GM21381 (cell line): ENCODE data around the gene OR6C3.
"Not testable (repeated sequence)": the region's sequence is repeated elsewhere in the genome, so short reads cannot be mapped to it uniquely, and the experiment has no call there.

Experiments
- ATAC-seq: cut with Tn5 transposase; IDR thresholded peaks from one replicate; pipeline ENCODE4 v1.9.1; 2021; ENCODE audit warnings: mild to moderate bottlenecking, moderate library complexity; ENCODE audit not compliant: unreplicated experiment

The OR6C3 gene

DNA sequence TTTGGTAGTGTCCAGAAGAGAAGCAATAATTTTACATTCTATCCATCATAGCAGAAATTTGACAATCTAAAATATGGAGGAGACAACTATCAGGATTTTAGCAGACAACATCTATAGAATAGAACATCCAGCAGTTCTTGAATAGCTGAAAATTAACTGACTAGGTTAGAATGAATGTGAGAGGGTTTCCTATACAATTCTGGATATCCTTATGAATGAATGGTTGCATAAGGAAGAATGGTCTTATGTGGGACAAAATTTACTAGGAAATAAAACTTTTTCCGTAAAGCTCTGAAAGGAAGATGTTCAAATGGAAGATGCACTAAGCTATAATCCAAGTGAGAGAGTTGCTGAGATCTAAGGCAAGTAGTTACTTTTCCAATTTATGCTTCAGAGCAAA is at the start of gene OR6C3:
TSS of gene OR6C3 (plus strand) at position 301 of the 400 bp plus-strand sequence. CDS start 955 bp downstream, outside the sequence.
- ATAC-seq = no peak

DNA sequence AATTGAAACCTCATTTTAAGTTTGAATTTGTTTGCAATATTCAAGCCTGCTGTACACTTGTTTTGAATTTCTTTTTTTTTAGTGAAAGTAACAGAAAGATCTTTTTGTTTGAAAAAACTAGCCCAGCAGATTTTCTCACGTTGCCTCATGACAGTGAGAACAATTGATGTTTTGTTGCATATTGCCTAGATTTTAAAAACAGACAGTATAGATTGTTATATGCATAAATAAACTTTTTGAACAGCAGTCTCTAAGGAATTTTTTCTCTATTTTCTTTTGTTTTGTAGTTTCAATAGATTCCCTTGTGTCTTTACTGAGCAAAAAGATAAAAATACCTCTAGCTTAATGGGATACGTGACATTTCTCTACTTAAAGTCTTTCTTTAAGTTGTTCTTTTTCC is 49.6 kb upstream of the OR6C3 start:
- no peak for ATAC-seq

DNA sequence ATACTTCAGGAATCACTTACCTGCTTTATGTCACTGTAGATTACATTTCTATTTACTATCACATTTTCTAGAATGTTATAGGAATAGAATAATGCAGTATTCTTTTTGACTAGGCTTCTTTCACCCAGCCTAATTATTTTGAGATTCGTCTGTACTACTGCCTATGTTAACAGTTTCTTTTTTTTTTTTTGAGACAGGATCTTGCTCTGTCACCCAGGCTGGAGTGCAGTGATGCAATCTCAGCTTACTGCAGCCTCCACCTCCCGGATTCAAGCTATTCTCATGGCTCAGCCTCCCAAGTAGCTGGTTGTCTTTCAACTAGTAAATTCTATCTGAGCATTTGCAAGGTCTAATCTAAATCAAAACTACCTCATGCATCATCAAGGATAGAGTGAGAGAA is 40.5 kb upstream of the OR6C3 start:
- no peak for ATAC-seq

DNA sequence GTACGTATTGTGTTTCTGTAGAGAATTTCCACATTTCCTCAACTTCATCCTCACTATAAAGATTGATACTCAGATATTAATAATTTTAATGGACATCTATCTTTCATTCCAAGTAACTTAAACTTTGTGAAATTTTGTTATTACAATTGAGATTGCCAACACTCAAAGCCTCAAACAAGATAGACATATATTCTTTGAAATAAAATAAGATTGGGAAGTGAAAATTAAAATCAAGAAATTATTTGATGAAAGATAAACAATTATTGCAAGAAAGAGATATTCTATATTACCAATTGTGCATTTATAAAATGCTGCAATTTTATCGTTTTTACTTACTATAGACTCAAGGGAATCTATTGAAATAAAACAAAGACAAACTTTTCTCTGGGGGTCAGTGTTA is 34.1 kb upstream of the OR6C3 start, which contains the start of gene OR6C6:
TSS of gene OR6C6 (minus strand) at position 101 of the 400 bp plus-strand sequence. CDS start 1,337 bp downstream, outside the sequence.
- ATAC-seq = no peak

DNA sequence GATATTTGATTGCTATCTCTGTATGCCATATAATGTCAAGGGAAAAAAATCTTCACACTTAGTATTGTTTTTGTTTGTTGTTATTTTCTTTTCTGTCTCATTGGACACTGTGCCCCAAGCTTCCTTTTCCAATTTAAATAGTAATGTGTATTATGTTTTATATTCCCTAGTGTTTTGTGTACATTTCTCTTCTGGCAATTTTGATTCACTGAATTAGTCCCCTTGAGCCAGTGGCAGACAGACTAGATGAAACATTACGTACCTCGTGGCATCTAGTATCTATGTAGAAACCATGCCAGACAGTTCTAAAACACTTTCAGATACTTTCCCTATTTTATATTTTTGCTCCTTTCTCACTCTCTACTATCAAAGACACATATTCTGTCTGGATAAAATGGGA is 16.5 kb upstream of the OR6C3 start, which contains the start of gene OR6C1:
TSS of gene OR6C1 (plus strand) at position 301 of the 400 bp plus-strand sequence. CDS start 6,257 bp downstream, outside the sequence.
- ATAC-seq = no peak

DNA sequence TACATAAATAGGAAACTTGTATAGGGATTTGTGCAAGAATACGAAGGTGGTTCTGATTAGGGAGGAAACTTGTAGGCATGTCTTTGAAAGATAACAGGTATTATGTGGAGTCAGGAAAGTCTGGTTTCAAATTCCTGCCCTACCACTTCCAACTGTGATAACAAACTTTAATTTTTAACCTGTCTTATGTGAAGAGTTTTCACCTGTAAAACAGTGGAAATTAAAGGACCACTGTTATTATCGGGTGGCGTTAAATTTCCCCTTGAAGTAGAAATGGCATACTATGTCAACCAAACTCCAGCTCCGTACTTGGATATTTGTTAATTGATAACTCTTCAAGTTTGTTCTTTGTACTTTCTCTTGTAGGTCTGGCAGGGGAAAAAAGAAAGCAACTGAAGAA is 10.3 kb upstream of the OR6C3 start:
- no peak for ATAC-seq

DNA sequence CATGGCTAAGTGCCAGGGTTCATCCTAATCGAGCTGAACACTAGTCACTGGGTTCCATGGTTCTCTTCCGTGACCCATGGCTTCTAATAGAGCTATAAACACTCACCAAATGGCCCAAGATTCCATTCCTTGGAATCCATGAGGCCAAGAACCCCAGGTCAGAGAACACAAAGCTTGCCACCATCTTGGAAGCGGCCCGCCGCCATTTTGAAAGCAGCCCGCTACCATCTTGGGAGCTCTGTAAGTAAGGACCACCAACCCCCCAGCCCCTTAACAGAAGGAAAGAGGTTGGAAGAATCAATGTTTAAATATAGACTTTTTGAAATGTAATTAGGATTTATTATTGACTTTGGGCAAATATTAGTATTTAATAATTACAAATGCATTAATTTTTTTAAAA is 4.7 kb upstream of the OR6C3 start:
- not testable (repeated sequence) for ATAC-seq

DNA sequence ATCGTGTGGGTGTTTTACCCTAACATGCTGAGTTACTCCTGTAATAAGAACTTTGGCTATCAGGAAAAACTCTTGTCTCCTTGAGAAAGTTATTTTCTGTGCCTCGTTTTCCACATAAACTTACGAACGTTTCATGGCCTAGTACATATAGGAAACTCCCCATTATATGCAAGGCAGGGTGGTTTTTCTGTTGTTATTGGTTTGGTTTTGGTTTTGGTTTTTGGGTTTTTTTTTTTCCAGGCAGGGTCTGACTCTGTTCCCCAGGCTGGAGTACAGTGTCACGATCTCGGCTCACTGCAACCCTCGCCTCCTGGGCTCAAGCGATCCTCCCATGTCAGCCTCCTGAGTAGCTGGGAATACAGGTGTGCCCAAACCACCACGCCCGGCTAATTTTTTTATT is 5.5 kb downstream of the OR6C3 start:
- ATAC-seq = no peak

DNA sequence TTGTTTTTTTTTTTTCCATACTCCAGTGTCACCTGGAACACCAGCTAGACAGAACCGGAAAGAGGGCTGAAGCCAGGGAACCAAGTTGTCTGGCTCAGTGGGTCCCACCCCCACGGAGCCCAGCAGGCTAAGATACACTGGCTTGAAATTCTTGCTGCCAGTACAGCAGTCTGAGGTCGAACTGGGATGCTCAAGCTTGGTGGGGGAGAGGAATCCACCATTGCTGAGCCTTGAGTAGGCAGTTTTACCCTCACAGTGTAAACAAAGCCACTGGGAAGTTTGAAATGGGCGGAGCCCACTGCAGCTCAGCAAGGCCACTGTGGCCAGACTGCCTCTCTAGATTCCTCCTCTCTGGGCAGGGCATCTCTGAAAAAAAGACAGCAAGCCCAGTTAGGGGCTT is 24.8 kb downstream of the OR6C3 start:
- not testable (repeated sequence) for ATAC-seq

DNA sequence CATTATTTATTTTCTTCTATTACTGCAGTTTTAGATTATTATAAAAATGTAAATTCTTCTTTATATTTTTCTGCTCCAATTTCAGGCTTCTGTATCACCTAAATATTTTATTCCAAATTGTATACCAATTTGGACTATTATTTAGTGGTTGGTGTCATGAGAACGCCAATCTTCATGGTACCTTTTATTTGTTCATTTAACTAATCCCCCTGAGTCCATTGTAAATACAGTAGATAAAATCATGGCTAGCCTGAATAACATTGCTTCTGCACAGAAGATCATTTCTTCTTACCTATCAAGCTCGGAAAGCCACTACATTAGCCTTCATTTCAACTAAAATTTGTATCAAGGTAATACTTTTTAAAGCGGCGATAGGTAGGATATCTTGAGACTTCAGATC is 32.1 kb downstream of the OR6C3 start, which contains the start of gene OR6C75:
TSS of gene OR6C75 (plus strand) at position 301 of the 400 bp plus-strand sequence. CDS start 2,136 bp downstream, outside the sequence.
- ATAC-seq = no peak

DNA sequence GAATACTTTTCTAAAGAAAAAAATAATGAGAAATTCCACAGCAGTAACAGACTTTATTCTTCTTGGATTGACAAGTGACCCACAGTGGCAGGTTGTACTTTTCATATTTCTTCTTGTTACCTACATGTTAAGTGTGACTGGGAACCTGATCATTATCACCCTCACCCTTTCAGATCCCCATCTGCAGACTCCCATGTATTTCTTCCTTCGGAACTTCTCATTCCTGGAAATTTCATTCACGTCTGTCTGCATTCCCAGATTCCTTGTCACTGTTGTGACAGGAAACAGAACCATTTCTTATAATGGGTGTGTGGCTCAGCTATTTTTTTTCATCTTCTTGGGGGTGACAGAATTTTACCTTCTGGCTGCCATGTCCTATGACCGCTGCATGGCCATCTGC is 34.5 kb downstream of the OR6C3 start:
- ATAC-seq = no peak

DNA sequence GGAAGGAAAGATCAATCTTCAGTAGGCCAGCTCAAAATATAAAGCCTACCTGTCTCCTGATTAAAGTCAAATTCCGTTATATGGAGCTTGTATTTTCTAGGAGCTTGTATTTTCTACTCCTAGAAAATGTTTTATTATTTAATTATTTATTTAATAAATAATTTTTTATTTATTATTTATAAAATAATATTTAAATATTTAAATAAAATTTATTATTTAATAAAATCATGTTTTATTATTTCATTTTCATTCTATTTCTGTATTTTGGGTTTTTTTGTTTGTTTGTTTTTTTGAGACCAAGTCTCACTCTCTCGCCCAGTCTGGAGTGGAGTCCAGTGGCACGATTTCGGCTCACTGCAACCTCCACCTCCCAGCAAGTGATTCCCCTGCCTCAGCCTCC is 42.0 kb downstream of the OR6C3 start:
- ATAC-seq = no peak
